T-cell (primary cell): Measurements from ENCODE around the gene OR6Q1. TPM values are rescaled to one million over a fixed set of nuclear protein-coding genes. Genes with fewer than 3 reads are reported as not detected.

Experiments used
- ATAC-seq, 4 experiments: fragments of 200-7000 bp in 3 of 4; fragments of 150-1000 bp in 1 of 4; cut with Tn5 transposase; replicated peaks in 1 of 4; 1 replicate in 3 of 4; 2 replicates in 1 of 4; pipeline ENCODE4 v1.10.0; 2021; ENCODE audit warnings: moderate library complexity in 3 of 4, mild to moderate bottlenecking in 2 of 4, moderate number of reproducible peaks in 1 of 4
- CTCF ChIA-PET, 2 donors: fragments of 300-600 bp; sonication (Branson Sonifier 250); formaldehyde crosslinking; loops; one replicate each; lab custom pipeline; 2022; ENCODE audit warnings: antibody characterized with exemption in 2 of 2; lab: Charles Lee
- POLR2A ChIA-PET, 2 donors: fragments of 300-600 bp; sonication (Branson Sonifier 250); formaldehyde crosslinking; loops; one replicate each; lab custom pipeline; 2022; ENCODE audit warnings: antibody characterized with exemption in 2 of 2; lab: Charles Lee
- DNase-seq, 35 experiments: peaks; one replicate each; pipeline versions ENCODE4 v3.0.0 to v3.0.0-alpha.2; 2013 to 2023
- H3K27ac ChIP-seq: one replicate; pipeline ENCODE4 v1.5.1; 2013; ENCODE audit warnings: low read length
- H3K27me3 ChIP-seq, 2 experiments: replicated peaks in 1 of 2; 1 replicate in 1 of 2; 2 replicates in 1 of 2; pipeline versions ENCODE4 v1.6.1 to v1.7.0; 2013; ENCODE audit warnings: low read length in 1 of 2, mixed read lengths in 1 of 2; ENCODE audit not compliant: control insufficient read depth in 2 of 2, insufficient read depth in 2 of 2; ENCODE audit errors: extremely low read depth in 1 of 2
- H3K36me3 ChIP-seq, 2 donors: 1 replicate in 1 of 2; 2 replicates in 1 of 2; pipeline versions ENCODE4 v1.6.1 to v1.7.0; 2013; ENCODE audit warnings: low read length in 1 of 2; ENCODE audit not compliant: control insufficient read depth in 2 of 2, insufficient read depth in 1 of 2; ENCODE audit errors: extremely low read depth in 1 of 2
- H3K4me1 ChIP-seq, 2 experiments: 1 replicate in 1 of 2; 2 replicates in 1 of 2; pipeline versions ENCODE4 v1.6.1 to v1.7.0; 2013; ENCODE audit warnings: low read length in 2 of 2, mixed read lengths in 1 of 2; ENCODE audit not compliant: insufficient read depth in 2 of 2, control insufficient read depth in 1 of 2; ENCODE audit errors: extremely low read depth in 1 of 2
- H3K4me3 ChIP-seq, 2 donors: 1 replicate in 1 of 2; 2 replicates in 1 of 2; pipeline versions ENCODE4 v1.5.1 to v1.7.0; 2013; ENCODE audit warnings: mild to moderate bottlenecking in 2 of 2, low read length in 1 of 2, moderate library complexity in 1 of 2; ENCODE audit not compliant: control insufficient read depth in 1 of 2; ENCODE audit errors: extremely low read depth in 1 of 2
- H3K9me3 ChIP-seq: 2 replicates; pipeline ENCODE4 v1.7.0; 2013
- H3K27ac Mint-ChIP-seq, 2 donors: one replicate each; pipeline ENCODE4 v1.8.0; 2020 to 2021; ENCODE audit warnings: mild to moderate bottlenecking in 2 of 2, mixed read lengths in 2 of 2
- H3K27me3 Mint-ChIP-seq, 2 donors: one replicate each; pipeline ENCODE4 v1.8.0; 2021 to 2022; ENCODE audit warnings: mixed read lengths in 2 of 2
- H3K36me3 Mint-ChIP-seq: one replicate; pipeline ENCODE4 v1.8.0; 2021; ENCODE audit warnings: mixed read lengths
- H3K4me1 Mint-ChIP-seq, 3 donors: one replicate each; pipeline ENCODE4 v1.8.0; 2020 to 2022; ENCODE audit warnings: mixed read lengths in 3 of 3, mild to moderate bottlenecking in 1 of 3
- H3K4me3 Mint-ChIP-seq, 3 donors: one replicate each; pipeline ENCODE4 v1.8.0; 2020 to 2022; ENCODE audit warnings: mild to moderate bottlenecking in 3 of 3, mixed read lengths in 3 of 3, moderate library complexity in 3 of 3
- H3K9me3 Mint-ChIP-seq, 3 donors: one replicate each; pipeline ENCODE4 v1.8.0; 2020 to 2022; ENCODE audit warnings: mixed read lengths in 3 of 3
- WGBS: methylation state at CpG from one replicate; pipeline ENCODE4 v1.1.5; 2013; ENCODE audit warnings: missing lambda C conversion rate; ENCODE audit not compliant: insufficient coverage; 5-methylcytosine and 5-hydroxymethylcytosine counted together
- total RNA-seq, 35 experiments: library from RNA in 6 of 35; stranded (reverse) in 6 of 35; fragments of 120-200 nt in 1 of 35; gene quantifications; one replicate each; pipeline versions ENCODE4 v1.2.1 to v1.2.4 and lab custom pipeline; 2013 to 2026

OR6Q1 gene
- total RNA-seq, 5 donors from 2014 or later (not counting 1 experiment from before 2014, with no cell fraction given): not detected

- H3K27ac Mint-ChIP-seq: no peak overlapping the region
- WGBS: no CpG with 5 or more reads among the region's 5 CpGs
Observed at GRCh38 chr11:58000699-58001098, 30.1 kb upstream of the OR6Q1 start.

GRCh38 chr11:58003036-58003435 is 27.7 kb upstream of the OR6Q1 start:
- H3K4me3 Mint-ChIP-seq: no peak overlapping the region
- H3K9me3 Mint-ChIP-seq: no peaks in the 10 kb centered on the region
- Histone ChIP-seq H3K9me3 (no peaks in the 10 kb centered on the region), H3K36me3 (no peaks in the 10 kb centered on the region), H3K27ac (no peak overlapping the region), H3K4me3 (no peak overlapping the region), H3K4me1 (no peaks in the 10 kb centered on the region), H3K27me3 (peaks cover 0 to 7% of the 10 kb centered on the region in 2 experiments)
- no peak overlapping the region for H3K27ac Mint-ChIP-seq
- DNase-seq: no peak
- peaks cover 0 to 11% (median 3%) of the 10 kb centered on the region in 3 donors for H3K4me1 Mint-ChIP-seq
- CTCF ChIA-PET: no interaction called here
- no CpG with 5 or more reads among the region's 2 CpGs for WGBS
- no peak for ATAC-seq
- H3K36me3 Mint-ChIP-seq: no peaks in the 10 kb centered on the region
- POLR2A ChIA-PET: no interaction called here
- H3K27me3 Mint-ChIP-seq: peaks cover 28 to 32% of the 10 kb centered on the region in 2 donors

More at GRCh38 chr11:58000699-58001098, 30.1 kb upstream of the OR6Q1 start:
- Mint-ChIP-seq H3K9me3 (no peaks in the 10 kb centered on the region), H3K27me3 (peaks cover 26 to 28% of the 10 kb centered on the region in 2 donors), H3K36me3 (no peaks in the 10 kb centered on the region), H3K4me3 (no peak overlapping the region), H3K4me1 (peaks cover 0 to 11% (median 3%) of the 10 kb centered on the region in 3 donors)
- ATAC-seq: no peak
- no peaks in the 10 kb centered on the region for H3K9me3 ChIP-seq
- ChIA-PET CTCF (no interaction called here), POLR2A (no interaction called here)
- H3K27ac ChIP-seq: no peak overlapping the region
- H3K4me3 ChIP-seq: no peak overlapping the region
- no peaks in the 10 kb centered on the region for H3K36me3 ChIP-seq
- no peak for DNase-seq
- no peaks in the 10 kb centered on the region for H3K4me1 ChIP-seq
- peaks cover 0 to 4% of the 10 kb centered on the region in 2 experiments for H3K27me3 ChIP-seq

GRCh38 chr11:58003591-58003990 is 27.2 kb upstream of the OR6Q1 start:
- ChIA-PET POLR2A (no interaction called here), CTCF (no interaction called here)

GRCh38 chr11:58004664-58005063 is 26.1 kb upstream of the OR6Q1 start:
- Mint-ChIP-seq H3K36me3 (no peaks in the 10 kb centered on the region), H3K27me3 (peaks cover 28 to 32% of the 10 kb centered on the region in 2 donors), H3K4me3 (no peak overlapping the region), H3K4me1 (peaks cover 0 to 11% (median 3%) of the 10 kb centered on the region in 3 donors), H3K27ac (peak overlapping the region in 1 of 2 donors; percentile 9), H3K9me3 (no peaks in the 10 kb centered on the region)
- peaks cover 0 to 7% of the 10 kb centered on the region in 2 experiments for H3K27me3 ChIP-seq
- no CpG with 5 or more reads among the region's 6 CpGs for WGBS
- DNase-seq (no peak), ATAC-seq (no peak)
- no peaks in the 10 kb centered on the region for H3K9me3 ChIP-seq
- no peaks in the 10 kb centered on the region for H3K36me3 ChIP-seq
- POLR2A ChIA-PET: no interaction called here
- no peak overlapping the region for H3K4me3 ChIP-seq
- CTCF ChIA-PET: no interaction called here
- H3K27ac ChIP-seq: no peak overlapping the region
- H3K4me1 ChIP-seq: no peaks in the 10 kb centered on the region

More at GRCh38 chr11:58003591-58003990, 27.2 kb upstream of the OR6Q1 start:
- Histone ChIP-seq H3K9me3 (no peaks in the 10 kb centered on the region), H3K4me1 (no peaks in the 10 kb centered on the region), H3K36me3 (no peaks in the 10 kb centered on the region), H3K27me3 (peaks cover 0 to 7% of the 10 kb centered on the region in 2 experiments), H3K27ac (no peak overlapping the region), H3K4me3 (no peak overlapping the region)
- no peaks in the 10 kb centered on the region for H3K36me3 Mint-ChIP-seq
- ATAC-seq (no peak), DNase-seq (no peak)
- H3K27ac Mint-ChIP-seq: no peak overlapping the region
- H3K4me1 Mint-ChIP-seq: peaks cover 0 to 11% (median 3%) of the 10 kb centered on the region in 3 donors
- no peaks in the 10 kb centered on the region for H3K9me3 Mint-ChIP-seq
- H3K27me3 Mint-ChIP-seq: peaks cover 28 to 32% of the 10 kb centered on the region in 2 donors
- H3K4me3 Mint-ChIP-seq: no peak overlapping the region

GRCh38 chr11:58006940-58007339 is 23.8 kb upstream of the OR6Q1 start:
- ChIA-PET CTCF (no interaction called here), POLR2A (no interaction called here)
- Histone ChIP-seq H3K9me3 (no peaks in the 10 kb centered on the region), H3K27me3 (peaks cover 0 to 7% of the 10 kb centered on the region in 2 experiments), H3K27ac (no peak overlapping the region), H3K4me3 (no peak overlapping the region), H3K4me1 (no peaks in the 10 kb centered on the region), H3K36me3 (no peaks in the 10 kb centered on the region)
- Mint-ChIP-seq H3K27me3 (peaks cover 25 to 38% of the 10 kb centered on the region in 2 donors), H3K36me3 (no peaks in the 10 kb centered on the region), H3K27ac (no peak overlapping the region), H3K4me3 (no peak overlapping the region), H3K9me3 (no peaks in the 10 kb centered on the region), H3K4me1 (peaks cover 0 to 11% (median 3%) of the 10 kb centered on the region in 3 donors)
- DNase-seq: no peak
- no peak for ATAC-seq
- WGBS: no CpG with 5 or more reads among the region's 2 CpGs

- Histone ChIP-seq H3K27ac (no peak overlapping the region), H3K4me3 (no peak overlapping the region), H3K36me3 (no peaks in the 10 kb centered on the region), H3K4me1 (no peaks in the 10 kb centered on the region), H3K27me3 (peaks cover 0 to 5% of the 10 kb centered on the region in 2 experiments), H3K9me3 (no peaks in the 10 kb centered on the region)
- H3K4me1 Mint-ChIP-seq: no peaks in the 10 kb centered on the region
- ChIA-PET POLR2A (no interaction called here), CTCF (no interaction called here)
- H3K36me3 Mint-ChIP-seq: no peaks in the 10 kb centered on the region
- H3K27me3 Mint-ChIP-seq: peaks cover 12 to 14% of the 10 kb centered on the region in 2 donors
- WGBS: 73% methylated on average over 3 of the region's 6 CpGs
- no peaks in the 10 kb centered on the region for H3K9me3 Mint-ChIP-seq
- ATAC-seq (no peak), DNase-seq (no peak)
- H3K27ac Mint-ChIP-seq: no peak overlapping the region
- H3K4me3 Mint-ChIP-seq: no peak overlapping the region
Observed at GRCh38 chr11:58011771-58012170, 19.0 kb upstream of the OR6Q1 start.
